Psoas muscle (tissue), 8 donors: ENCODE data around the gene MBD4. TPM values are rescaled to one million over a fixed set of nuclear protein-coding genes. Genes with fewer than 3 reads are reported as not detected.
"Not testable (repeated sequence)": the region's sequence is repeated elsewhere in the genome, so short reads cannot be mapped to it uniquely, and the experiment has no call there.

Source experiments
- ATAC-seq, 4 donors: fragments of 200-7000 bp; cut with Tn5 transposase; one replicate each; pipeline ENCODE4 v1.9.1; 2020; ENCODE audit warnings: moderate library complexity in 3 of 4, mild to moderate bottlenecking in 2 of 4
- DNase-seq, 2 donors: peaks; one replicate each; pipeline ENCODE4 v3.0.0-alpha.2; 2020
- H3K27ac ChIP-seq: fragments of 200-600 bp; one replicate; pipeline ENCODE4 v1.8.0; 2022
- H3K27me3 ChIP-seq, 3 donors: fragments of 200-600 bp in 1 of 3; one replicate each; pipeline versions ENCODE4 v1.6.1 to v1.8.0; 2013 to 2022; ENCODE audit warnings: low read length in 2 of 3, mild to moderate bottlenecking in 2 of 3, moderate library complexity in 1 of 3; ENCODE audit not compliant: insufficient read depth in 3 of 3
- H3K36me3 ChIP-seq, 2 donors: fragments of 200-600 bp in 1 of 2; one replicate each; pipeline versions ENCODE4 v1.6.1 to v1.8.0; 2013 to 2022; ENCODE audit warnings: low read depth in 1 of 2, mild to moderate bottlenecking in 1 of 2, moderate library complexity in 1 of 2; ENCODE audit not compliant: insufficient read depth in 1 of 2
- H3K4me1 ChIP-seq: fragments of 200-600 bp; one replicate; pipeline ENCODE4 v1.8.0; 2022
- H3K4me3 ChIP-seq: fragments of 200-600 bp; one replicate; pipeline ENCODE4 v1.8.0; 2022; ENCODE audit warnings: mild to moderate bottlenecking
- H3K9me3 ChIP-seq: fragments of 200-600 bp; one replicate; pipeline ENCODE4 v1.8.0; 2022
- CTCF ChIP-seq: fragments of 200-600 bp; IDR thresholded peaks from one replicate; pipeline ENCODE4 v1.8.0; 2022; ENCODE audit warnings: antibody characterized with exemption
- WGBS, 3 donors: extraction: QIAGEN DNeasy Blood & Tissue Kit; methylation state at CpG; one replicate each; pipeline versions ENCODE4 v1.1.6 to v1.1.7; 2013; 5-methylcytosine and 5-hydroxymethylcytosine counted together
- intact Hi-C, 2 donors: fragments of 100-400 bp; cut with DNase I; formaldehyde crosslinking; loops; one replicate each; pipeline versions ENCODE4 v1.11.0 to v1.14.2; 2022
- long read RNA-seq, 2 donors: library from polyadenylated mRNA; unstranded; transcript quantifications; one replicate each; pipeline ENCODE4 v2.0.0, GENCODE V29; 2021
- polyA plus RNA-seq, 3 donors: library from polyadenylated mRNA; stranded (reverse); fragments of 200-250 nt; gene quantifications; one replicate each; pipeline ENCODE4 v1.2.3, GENCODE V29; 2013
- total RNA-seq, 4 donors: library from RNA; stranded (reverse); fragmentation: NEBNext Ultra II Directional in 2 of 4; extraction: Animal tissue kit (Norgen Biotek cat#: 25700) in 2 of 4; gene quantifications; one replicate each; pipeline versions ENCODE4 v1.2.1 to v1.2.4, GENCODE V29; 2021 to 2023
- donor health status: healthy with polysubstance abuse.
- donor health status: DM: no; HTN: no; CAD: no; lungs with moderate emphysema.
- donor health status: Bipolar disorder and iron deficiency.
- donor health status: healthy.
- donor health status: DM: yes; HTN: yes; CAD: no.
- donor health status: DM: no; HTN: no; CAD: no.
- donor health status: DM: no; HTN: no; CAD: no.
- donor health status: DM: yes; HTN: yes; CAD: no.

MBD4 gene
- total RNA-seq (10 to 100 TPM; 16.0 to 23.1 (median 19.9) TPM), polyA plus RNA-seq (10 to 100 TPM; 17.9 to 30.4 (median 18.1) TPM)
- long read RNA-seq, donor 1, transcript MBD4-203 (8 exons, 2,478 nt): major isoform, 8 of 22 reads
- long read RNA-seq, donor 1, transcript MBD4-201 (8 exons, 2,470 nt): major isoform, 8 of 22 reads
- long read RNA-seq, donor 1, partial matches to known transcripts: 6 of 22 reads
- long read RNA-seq, donor 1, other reads (novel, unspliced or antisense): 0 of 22 reads
- long read RNA-seq, donor 2, transcript MBD4-203 (8 exons, 2,478 nt): major isoform, 19 of 46 reads
- long read RNA-seq, donor 2, transcript MBD4-201 (8 exons, 2,470 nt): minor isoform, 9 of 46 reads
- long read RNA-seq, donor 2, partial matches to known transcripts: 12 of 46 reads
- long read RNA-seq, donor 2, other reads (novel, unspliced or antisense): 4 of 46 reads

- no peaks in the 10 kb centered on the region for H3K9me3 ChIP-seq
- ATAC-seq (peak; percentile 95 to 97 (median 96)), DNase-seq (peak; percentile 98 to 99)
- peaks cover 0 to 31% of the 10 kb centered on the region in 2 donors for H3K36me3 ChIP-seq
- intact Hi-C loops: loop anchor here in 1 of 2 donors (5.0 kb wide), 1 partner anchor 42 kb away; no protein-coding TSS in a partner anchor
- peak within 1 kb of the TSS; percentile 95 for H3K4me3 ChIP-seq
- WGBS, 3 donors: 0% methylated on average over 62 to 75 of the region's 75 CpGs
- no peak for TF ChIP-seq CTCF
- no peaks in the 10 kb centered on the region for H3K27me3 ChIP-seq
- peak within 1 kb of the TSS; percentile 91 for H3K27ac ChIP-seq
- H3K4me1 ChIP-seq: peaks cover 46% of the 10 kb centered on the region
Observed at GRCh38 chr3:129439817-129440617, at the start of gene MBD4, which contains the start of gene IFT122. Gene MBD4 (minus strand): TSS chr3:129439948. CDS start chr3:129439833, 115 bp downstream. Gene IFT122 (plus strand): TSS chr3:129440224. CDS start chr3:129440331, 107 bp downstream.

- H3K9me3 ChIP-seq, H3K27me3 ChIP-seq, H3K36me3 ChIP-seq, H3K27ac ChIP-seq, H3K4me3 ChIP-seq, intact Hi-C loops: not testable (repeated sequence)
- peak; percentile 27 to 70 (median 64) for ATAC-seq
- WGBS, 3 donors: 69 to 78% (median 72%) methylated on average over 9 to 10 of the region's 10 CpGs
- DNase-seq: peak in 1 of 2 donors; percentile 41
- peaks cover 39% of the 10 kb centered on the region for H3K4me1 ChIP-seq
Observed at GRCh38 chr3:129489258-129489657, 49.5 kb upstream of the MBD4 start.

GRCh38 chr3:129487868-129488335 is 48.2 kb upstream of the MBD4 start:
- intact Hi-C loops, H3K36me3 ChIP-seq, H3K9me3 ChIP-seq, H3K27me3 ChIP-seq, ATAC-seq, H3K27ac ChIP-seq, H3K4me3 ChIP-seq, DNase-seq: not testable (repeated sequence)
- 94 to 100% (median 94%) methylated on average over 3 to 4 of the region's 4 CpGs for WGBS, 3 donors
- H3K4me1 ChIP-seq: peaks cover 32% of the 10 kb centered on the region

GRCh38 chr3:129487183-129487867 is 47.6 kb upstream of the MBD4 start:
- WGBS, 3 donors: 67 to 75% (median 72%) methylated on average over 13 of the region's 13 CpGs
- intact Hi-C loops: no loop called here
- Histone ChIP-seq H3K9me3 (no peaks in the 10 kb centered on the region), H3K4me1 (peaks cover 32% of the 10 kb centered on the region), H3K27me3 (no peaks in the 10 kb centered on the region), H3K36me3 (peaks cover 0 to 3% of the 10 kb centered on the region in 2 donors), H3K4me3 (no peak overlapping the region), H3K27ac (peak overlapping the region; percentile 64)
- TF ChIP-seq CTCF: no peak
- DNase-seq: no peak
- ATAC-seq: peak in 2 of 4 donors; percentile 20 to 43

GRCh38 chr3:129486664-129487035 is 46.9 kb upstream of the MBD4 start:
- H3K4me1 ChIP-seq: peaks cover 32% of the 10 kb centered on the region
- TF ChIP-seq CTCF: no peak
- no peaks in the 10 kb centered on the region for H3K9me3 ChIP-seq
- H3K4me3 ChIP-seq: no peak overlapping the region
- no peaks in the 10 kb centered on the region for H3K36me3 ChIP-seq
- no peak for ATAC-seq
- 93 to 98% (median 96%) methylated on average over 2 of the region's 2 CpGs for WGBS, 3 donors
- peak overlapping the region; percentile 64 for H3K27ac ChIP-seq
- intact Hi-C loops: no loop called here
- no peak for DNase-seq
- no peaks in the 10 kb centered on the region for H3K27me3 ChIP-seq
